Skin of body (tissue), 2 donors: ENCODE measurements around the gene DNAJB9. TPM values are rescaled to one million over a fixed set of nuclear protein-coding genes. Genes with fewer than 3 reads are reported as not detected.

Source experiments
- DNase-seq: peaks from one replicate; lab custom pipeline; 2025; lab: John Stamatoyannopoulos, UW
- total RNA-seq: library from RNA; depleted of rRNA; stranded (reverse); fragments of >200 nt; gene quantifications from one replicate; pipeline ENCODE4 v1.2.3, GENCODE V29; 2014

The DNAJB9 gene
- total RNA-seq, 1 donor from 2014 or later: 25.9 TPM

- no peak for DNase-seq
Observed at GRCh38 chr7:108605559-108606201, 36.0 kb downstream of the DNAJB9 start.

GRCh38 chr7:108609643-108610042 lies 40.0 kb downstream of the DNAJB9 start:
- no peak for DNase-seq

GRCh38 chr7:108611268-108611667 lies 41.6 kb downstream of the DNAJB9 start:
- DNase-seq: no peak

- peak; percentile 15 for DNase-seq
Observed at GRCh38 chr7:108613147-108613948, 43.7 kb downstream of the DNAJB9 start.

- DNase-seq: no peak
Observed at GRCh38 chr7:108613949-108614381, 44.3 kb downstream of the DNAJB9 start.

GRCh38 chr7:108614896-108615295 lies 45.2 kb downstream of the DNAJB9 start:
- DNase-seq: no peak

GRCh38 chr7:108618056-108618455 lies 48.4 kb downstream of the DNAJB9 start:
- no peak for DNase-seq

- DNase-seq: no peak
Observed at GRCh38 chr7:108623220-108623619, 53.5 kb downstream of the DNAJB9 start.

Other genes starting within 250 kb of the DNAJB9 start
- gene NRCAM, start 113.4 kb upstream of the DNAJB9 start, total RNA-seq: 7.9 TPM
- 37.3 TPM for gene PNPLA8, start 43.7 kb upstream of the DNAJB9 start, total RNA-seq
- 28.2 TPM for gene THAP5, start 168 bp upstream of the DNAJB9 start, total RNA-seq